Neural crest cell (in vitro differentiated cells): Measurements from ENCODE around the gene KHK. TPM values are rescaled to one million over a fixed set of nuclear protein-coding genes. Genes with fewer than 3 reads are reported as not detected.

ENCODE experiments used
- DNase-seq: peaks from one replicate; pipeline ENCODE4 v3.0.0; 2021; ENCODE audit warnings: low read depth, mixed read lengths, low spot score
- H3K27ac Mint-ChIP-seq: one replicate; pipeline ENCODE4 v1.8.0; 2021; ENCODE audit warnings: mild to moderate bottlenecking, mixed read lengths; ENCODE audit not compliant: unreplicated experiment
- H3K27me3 Mint-ChIP-seq: 2 replicates; pipeline ENCODE4 v1.8.0; 2021; ENCODE audit warnings: low read depth, mild to moderate bottlenecking, mixed read lengths
- H3K36me3 Mint-ChIP-seq: 2 replicates; pipeline ENCODE4 v1.8.0; 2021; ENCODE audit warnings: low read depth, mild to moderate bottlenecking, mixed read lengths
- H3K4me1 Mint-ChIP-seq: 2 replicates; pipeline ENCODE4 v1.8.0; 2021; ENCODE audit warnings: mixed read lengths
- H3K4me3 Mint-ChIP-seq: one replicate; pipeline ENCODE4 v1.8.0; 2021; ENCODE audit warnings: mild to moderate bottlenecking, mixed read lengths
- H3K9me3 Mint-ChIP-seq: 2 replicates; pipeline ENCODE4 v1.8.0; 2021; ENCODE audit warnings: mixed read lengths
- CTCF ChIP-seq: fragments of 200-600 bp; sonication (generic); conservative IDR thresholded peaks from 2 replicates; pipeline ENCODE4 v1.5.0; 2021; ENCODE audit warnings: antibody characterized with exemption, mild to moderate bottlenecking
- total RNA-seq: library from RNA; stranded (reverse); gene quantifications from 2 replicates; pipeline ENCODE4 v1.2.1, GENCODE V29; 2021

The KHK gene
- total RNA-seq, 1 donor from 2014 or later: 10.0 TPM

- no peaks in the 10 kb centered on the region for H3K9me3 Mint-ChIP-seq
- DNase-seq: no peak
- TF ChIP-seq CTCF: no peak
- H3K27ac Mint-ChIP-seq: no peak overlapping the region
- peaks cover 2% of the 10 kb centered on the region for H3K27me3 Mint-ChIP-seq
- peaks cover 66% of the 10 kb centered on the region for H3K4me1 Mint-ChIP-seq
- no peaks in the 10 kb centered on the region for H3K36me3 Mint-ChIP-seq
- peak overlapping the region; percentile 21 for H3K4me3 Mint-ChIP-seq
Measured at GRCh38 chr2:27076323-27076722, 10.2 kb upstream of the KHK start.

- no peak for TF ChIP-seq CTCF
- Mint-ChIP-seq H3K4me3 (peak overlapping the region; percentile 21), H3K4me1 (peaks cover 68% of the 10 kb centered on the region), H3K9me3 (no peaks in the 10 kb centered on the region), H3K27ac (peak overlapping the region; percentile 60), H3K27me3 (peaks cover 3% of the 10 kb centered on the region), H3K36me3 (no peaks in the 10 kb centered on the region)
- no peak for DNase-seq
Measured at GRCh38 chr2:27077231-27077630, 9.3 kb upstream of the KHK start.

- Mint-ChIP-seq H3K9me3 (no peaks in the 10 kb centered on the region), H3K4me3 (peak within 1 kb of the TSS; percentile 82), H3K4me1 (peaks cover 58% of the 10 kb centered on the region), H3K36me3 (no peaks in the 10 kb centered on the region), H3K27me3 (peaks cover 3% of the 10 kb centered on the region), H3K27ac (peak within 1 kb of the TSS; percentile 90)
- peak; percentile 55 for DNase-seq
- TF ChIP-seq CTCF: no peak
Measured at GRCh38 chr2:27078267-27079194, 8.0 kb upstream of the KHK start, which contains the start of gene EMILIN1. TSS of gene EMILIN1 (plus strand) at chr2:27078615. CDS start at chr2:27079066, 451 bp downstream.

GRCh38 chr2:27079233-27080139 lies 7.1 kb upstream of the KHK start:
- Mint-ChIP-seq H3K4me3 (peak overlapping the region; percentile 61), H3K27ac (peak overlapping the region; percentile 89), H3K9me3 (no peaks in the 10 kb centered on the region), H3K4me1 (peaks cover 56% of the 10 kb centered on the region), H3K27me3 (peaks cover 3% of the 10 kb centered on the region), H3K36me3 (no peaks in the 10 kb centered on the region)
- no peak for DNase-seq
- TF ChIP-seq CTCF: no peak

- Mint-ChIP-seq H3K4me3 (peak overlapping the region; percentile 61), H3K36me3 (no peaks in the 10 kb centered on the region), H3K9me3 (no peaks in the 10 kb centered on the region), H3K4me1 (peaks cover 50% of the 10 kb centered on the region), H3K27me3 (peaks cover 4% of the 10 kb centered on the region), H3K27ac (peak overlapping the region; percentile 89)
- no peak for DNase-seq
- TF ChIP-seq CTCF: no peak
Measured at GRCh38 chr2:27080140-27080469, 6.5 kb upstream of the KHK start.
